Stimulated activated CD8-positive, alpha-beta memory T cell treated with anti-CD3 and anti-CD28 coated beads, Interleukin-4, amount 100 ng/mL, for 4 hours (primary cell): ENCODE data around the gene SLC30A1.
"Not testable (repeated sequence)": the region's sequence is repeated elsewhere in the genome, so short reads cannot be mapped to it uniquely, and the experiment has no call there.

Experiments
- DNase-seq, 2 donors: peaks; one replicate each; pipeline ENCODE4 v3.0.0-alpha.2; 2020; ENCODE audit warnings: low read depth in 2 of 2, low spot score in 1 of 2

The SLC30A1 gene

DNA sequence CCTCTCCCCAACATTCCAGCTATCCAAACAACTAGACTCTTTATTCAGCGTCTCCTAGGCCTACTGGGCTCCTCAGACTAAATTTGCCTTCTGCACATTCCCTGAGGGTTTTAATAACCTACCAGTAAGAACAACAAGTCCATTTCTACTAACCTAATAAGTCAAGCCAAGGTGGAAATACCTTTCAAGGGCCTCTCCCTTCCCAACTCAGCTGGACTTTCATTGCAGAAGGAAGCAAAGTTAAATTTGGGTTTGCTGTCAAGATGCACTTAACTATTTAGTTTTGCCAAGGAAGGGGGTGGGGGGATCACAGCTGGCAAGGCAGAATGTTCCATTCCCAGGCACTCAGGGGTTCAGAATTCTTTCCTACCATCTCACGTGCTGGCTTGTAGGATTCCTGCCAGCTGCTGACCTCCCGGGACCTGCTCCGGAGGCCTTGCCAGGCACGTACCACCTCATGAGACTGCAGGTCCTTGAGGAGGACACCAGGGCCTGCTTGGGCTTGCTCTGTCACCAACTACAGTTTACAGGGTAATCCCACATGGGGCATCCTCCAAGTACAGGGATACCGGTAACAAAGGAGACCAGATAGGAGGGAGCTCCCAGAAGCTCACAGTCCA, 29.8 kb downstream of the SLC30A1 start:
- DNase-seq: no peak

DNA sequence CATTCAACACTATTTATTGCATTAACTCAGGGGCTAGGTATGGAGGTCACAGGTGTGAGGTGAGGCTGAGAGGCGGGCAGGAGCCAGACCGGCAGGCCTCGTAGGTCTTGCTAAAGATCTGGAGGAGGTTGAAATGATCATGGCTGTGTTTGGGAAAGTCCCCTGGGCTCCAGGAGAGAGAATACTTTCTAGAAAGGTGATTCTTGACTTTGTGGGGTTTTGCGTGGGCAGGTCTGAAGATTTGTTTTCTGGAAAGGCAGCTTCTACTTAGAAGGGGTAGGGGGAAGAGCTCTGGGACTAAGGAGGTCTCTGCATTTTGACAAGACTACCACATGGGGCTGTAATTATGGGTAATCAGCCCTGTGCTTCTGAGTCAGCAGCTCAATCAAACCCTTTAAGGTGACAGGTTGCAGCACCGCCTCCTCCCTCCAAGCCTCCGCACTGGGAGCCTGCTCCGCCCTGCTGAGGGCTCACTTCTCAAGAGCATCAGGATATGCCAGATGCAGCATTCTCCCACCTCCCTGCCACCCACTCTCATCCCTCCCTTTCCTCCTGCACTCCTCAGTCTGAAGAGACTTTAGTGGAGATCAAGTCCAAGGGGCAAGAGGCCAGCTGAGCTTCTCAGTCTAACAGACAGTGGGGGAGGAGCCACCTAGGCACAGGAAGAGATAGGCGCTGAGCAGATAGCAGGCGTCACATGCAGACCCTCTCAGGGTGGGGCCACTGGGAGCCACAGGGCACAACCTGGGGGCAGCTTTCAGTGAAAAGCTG, 30.5 kb downstream of the SLC30A1 start:
- no peak for DNase-seq

DNA sequence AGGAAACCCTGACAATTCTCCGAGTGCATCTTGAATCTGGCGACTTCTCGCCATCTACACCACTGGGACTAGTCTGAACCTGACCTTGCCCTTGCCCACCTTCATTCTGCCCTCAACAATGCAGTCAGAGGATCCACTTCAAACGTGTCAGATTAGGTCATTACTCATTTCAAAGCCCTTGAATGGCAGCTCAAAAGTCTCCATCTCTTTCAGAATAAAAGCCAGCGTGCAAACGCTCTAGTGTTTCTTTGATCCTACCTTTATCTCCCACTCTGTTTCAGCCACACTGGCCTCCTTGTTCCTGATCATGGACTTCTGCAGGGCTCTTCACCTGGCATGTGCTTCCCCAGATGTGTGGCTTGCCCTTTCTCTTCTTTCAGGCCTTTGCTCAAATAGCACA, 31.3 kb downstream of the SLC30A1 start:
- no peak for DNase-seq

DNA sequence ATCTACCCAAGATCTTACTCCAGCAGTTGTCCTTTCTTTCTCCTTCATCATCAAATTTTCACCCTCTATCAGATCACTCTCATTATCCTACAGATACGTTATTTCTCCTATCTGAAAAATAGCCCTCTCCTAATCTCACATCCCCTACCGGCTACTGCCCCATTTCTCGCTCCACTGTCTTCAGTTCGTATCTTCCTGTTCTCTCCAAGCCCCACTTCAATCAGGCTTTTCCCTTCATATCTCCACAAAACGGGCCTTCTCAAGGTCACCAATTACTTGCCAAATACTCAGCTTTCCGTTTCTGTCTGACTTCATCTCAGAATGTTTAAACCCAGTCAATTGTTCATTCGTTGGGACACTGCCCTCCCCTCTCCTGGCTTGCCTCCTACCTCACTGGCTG, 32.4 kb downstream of the SLC30A1 start:
- no peak for DNase-seq

DNA sequence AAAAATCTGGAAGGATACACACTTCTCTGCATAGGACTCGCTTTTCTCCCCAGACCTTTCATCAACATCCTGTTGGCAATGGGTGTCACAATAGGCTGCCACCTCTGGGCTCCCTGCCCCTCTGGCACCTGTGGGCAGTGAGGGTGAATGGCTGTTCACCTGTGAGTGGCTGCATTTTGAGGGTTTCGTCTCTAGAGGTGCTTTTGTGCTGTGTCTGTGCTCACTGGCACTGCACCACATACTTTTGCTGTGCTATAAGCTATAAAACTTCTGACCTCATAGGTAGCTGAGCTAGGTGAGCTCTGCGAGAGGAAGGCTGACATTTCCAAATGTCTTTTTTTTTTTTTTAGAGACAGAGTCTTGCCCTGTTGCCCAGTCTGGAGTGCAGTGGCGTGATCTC, 35.9 kb downstream of the SLC30A1 start:
- DNase-seq: no peak

DNA sequence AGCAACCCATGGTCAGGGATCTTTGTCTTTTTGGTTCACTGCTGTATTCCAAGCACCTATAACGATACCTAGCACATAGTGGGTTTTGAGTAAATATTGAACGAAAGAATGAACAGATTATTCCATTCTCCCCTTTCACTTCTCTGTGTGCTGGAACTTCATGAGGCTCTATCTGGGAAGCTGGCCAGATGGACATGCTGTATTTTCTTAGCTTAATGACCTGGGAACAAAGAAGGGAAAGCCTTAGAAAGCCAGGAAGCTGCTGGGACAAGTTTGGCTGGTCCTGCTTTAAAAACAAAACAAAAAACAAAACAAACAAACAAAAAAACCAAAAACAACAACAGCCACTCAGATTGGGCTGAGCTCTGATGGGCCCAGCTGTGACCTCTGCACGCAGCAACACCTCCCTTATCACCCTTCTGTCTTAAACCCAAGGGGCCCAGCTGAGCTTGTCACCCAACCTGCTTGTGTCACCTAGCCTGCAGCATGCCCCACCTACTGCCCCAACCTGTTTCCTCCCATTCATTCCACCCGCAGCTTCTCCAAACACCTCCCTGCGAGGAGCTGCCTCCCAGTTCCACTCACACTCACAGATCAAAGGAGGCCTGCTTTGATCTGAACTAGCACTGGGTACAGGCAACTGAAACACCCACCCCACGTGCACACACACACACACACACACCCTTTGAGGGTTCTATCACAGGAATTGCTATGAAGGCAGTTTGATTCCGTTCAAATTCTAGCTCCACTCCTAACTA, 37.1 kb downstream of the SLC30A1 start:
- DNase-seq: no peak

DNA sequence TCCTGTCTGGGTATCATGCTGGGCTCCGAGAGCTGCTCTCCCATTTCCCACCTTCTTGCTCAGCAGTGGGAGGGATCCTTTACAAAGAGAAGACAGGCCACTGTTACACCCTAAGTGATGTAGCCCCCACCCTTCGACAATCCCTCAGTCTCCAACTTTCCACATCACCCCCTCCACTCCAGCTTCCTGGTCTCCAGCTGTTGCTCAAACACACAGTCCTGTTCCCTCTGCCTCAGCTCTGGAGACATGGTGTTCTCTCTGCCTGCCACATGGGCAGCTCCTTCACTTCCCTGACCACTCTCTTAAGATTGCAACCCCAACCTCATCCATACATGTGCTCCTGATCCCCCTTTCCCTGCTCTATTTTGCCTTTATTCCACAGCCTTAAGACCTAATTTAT, 37.7 kb downstream of the SLC30A1 start:
- no peak for DNase-seq

DNA sequence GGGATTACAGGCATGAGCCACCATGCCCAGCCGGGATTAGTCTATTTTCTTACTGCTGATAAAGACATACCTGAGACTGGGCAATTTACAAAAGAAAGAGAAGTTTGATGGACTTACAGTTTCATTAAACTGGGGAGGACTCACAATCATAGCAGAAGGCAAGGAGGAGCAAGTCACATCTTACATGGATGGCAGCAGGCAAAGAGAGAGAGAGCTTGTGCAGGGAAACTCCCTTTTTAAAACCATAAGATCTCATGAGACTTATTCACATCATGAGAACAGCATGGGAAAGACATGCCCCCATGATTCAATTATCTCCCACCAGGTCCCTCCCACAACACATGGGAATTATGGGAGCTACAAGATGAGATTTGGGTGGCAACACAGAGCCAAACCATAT, 38.1 kb downstream of the SLC30A1 start:
- not testable (repeated sequence) for DNase-seq

DNA sequence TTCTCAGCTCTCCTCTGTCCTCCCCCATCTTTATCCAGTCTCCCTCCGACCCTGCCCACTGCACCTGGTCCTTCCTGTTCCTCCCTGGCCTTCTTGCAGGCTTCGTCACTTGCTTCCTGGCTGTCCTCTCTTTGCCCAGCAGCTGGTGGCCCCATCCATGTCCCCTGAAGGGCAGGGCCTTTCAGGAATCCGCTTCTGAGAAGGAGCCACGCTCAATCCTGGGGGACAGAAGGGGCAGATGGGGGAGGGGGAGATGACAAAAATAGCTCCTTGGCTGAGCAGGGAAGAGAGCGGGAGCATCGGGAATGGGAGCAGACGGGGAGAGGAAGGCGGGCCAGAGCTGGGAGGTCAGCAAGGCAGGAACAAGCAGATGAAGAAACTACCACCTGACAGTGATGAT, 40.7 kb downstream of the SLC30A1 start:
- DNase-seq: no peak

DNA sequence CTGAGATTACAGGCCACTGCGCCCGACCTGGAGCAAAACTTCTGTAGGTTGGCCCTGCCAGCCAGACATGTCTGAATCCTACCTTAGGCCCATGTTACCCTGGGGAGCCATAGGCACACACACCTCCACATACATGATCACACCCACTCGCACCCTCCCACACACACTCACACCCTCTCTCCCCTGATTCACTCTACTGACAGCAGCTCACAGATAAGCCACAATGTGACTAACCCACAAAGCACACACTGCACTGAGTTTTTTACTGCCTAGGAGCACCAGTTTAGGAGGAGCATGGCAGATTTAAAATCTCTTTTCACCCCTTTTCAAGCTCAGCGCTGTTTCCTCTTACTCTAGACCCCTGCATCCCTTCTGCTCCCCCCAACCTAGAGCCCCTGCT, 41.7 kb downstream of the SLC30A1 start:
- no peak for DNase-seq

DNA sequence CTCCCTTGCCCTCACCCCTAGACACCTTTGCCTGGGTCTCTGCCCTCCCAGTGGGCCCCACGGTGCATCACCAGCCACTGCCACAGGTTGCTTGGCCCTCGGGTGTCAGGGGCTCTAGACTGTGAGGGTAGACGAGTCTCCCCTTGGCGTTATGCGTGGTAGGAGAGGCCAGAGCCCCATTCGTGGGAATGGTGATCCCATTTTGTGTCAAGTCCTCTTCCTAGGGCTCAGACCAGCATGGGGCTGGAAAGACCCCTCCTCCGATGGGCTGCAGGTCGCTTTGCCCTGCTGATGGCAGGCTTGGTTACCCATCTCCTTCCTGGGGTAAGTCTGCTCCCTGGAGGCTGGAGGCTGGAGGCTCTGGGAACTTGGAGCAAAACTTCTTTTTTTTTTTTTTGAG, 42.4 kb downstream of the SLC30A1 start:
- DNase-seq: no peak

DNA sequence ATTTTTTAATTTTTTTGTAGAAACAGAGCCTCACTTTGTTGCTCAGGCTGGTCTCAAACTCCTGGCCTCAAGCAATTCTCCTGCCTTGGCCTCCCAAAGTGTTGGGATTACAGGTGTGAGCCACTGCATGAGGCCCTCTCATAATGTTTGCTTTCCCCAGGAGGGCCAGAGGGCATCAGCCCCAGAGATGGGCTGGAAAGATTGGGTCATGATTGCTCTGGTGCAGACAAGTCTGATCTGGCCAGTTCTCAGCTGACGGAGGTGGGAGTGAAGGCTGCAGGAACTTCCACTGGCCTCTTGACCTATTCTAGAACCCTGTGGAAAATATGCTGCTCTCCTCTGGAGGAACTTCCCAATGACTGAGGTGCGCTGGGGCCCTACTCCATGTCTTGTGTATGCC, 43.6 kb downstream of the SLC30A1 start:
- DNase-seq: no peak

DNA sequence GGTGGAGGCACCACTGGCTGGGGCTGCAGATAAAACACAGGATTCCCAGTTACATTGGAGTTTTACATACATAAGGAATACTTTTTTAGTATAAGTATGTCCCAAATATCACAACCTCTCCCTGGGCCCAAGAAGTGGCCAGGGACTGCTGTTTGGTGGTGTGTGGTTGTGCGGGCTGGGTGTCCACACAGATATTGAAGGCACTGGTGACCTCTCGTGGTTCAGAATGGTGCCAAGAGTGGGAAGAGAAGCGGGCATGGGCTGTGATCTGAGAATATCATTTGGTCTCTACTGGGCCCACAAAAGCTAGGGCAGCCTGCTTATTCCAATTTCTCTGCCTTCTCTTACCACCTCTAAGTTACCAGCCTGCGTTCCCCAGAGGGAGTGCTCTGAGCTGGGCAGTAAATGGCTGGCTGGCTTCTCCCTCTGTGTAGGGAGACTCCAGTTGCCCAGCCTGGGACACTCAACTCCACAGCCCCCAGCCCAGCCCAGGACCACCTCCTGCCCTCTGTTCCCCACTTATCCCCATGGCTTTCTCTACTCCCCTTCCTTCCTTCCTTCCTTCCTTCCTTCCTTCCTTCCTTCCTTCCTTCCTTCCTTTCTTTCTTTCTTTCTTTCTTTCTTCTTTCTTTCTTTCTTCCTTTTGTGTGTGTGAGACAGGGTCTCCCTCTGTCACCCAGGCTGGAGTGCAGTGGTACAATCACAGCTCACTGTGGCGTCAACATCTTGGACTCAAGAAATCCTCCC, 44.2 kb downstream of the SLC30A1 start:
- no peak for DNase-seq

DNA sequence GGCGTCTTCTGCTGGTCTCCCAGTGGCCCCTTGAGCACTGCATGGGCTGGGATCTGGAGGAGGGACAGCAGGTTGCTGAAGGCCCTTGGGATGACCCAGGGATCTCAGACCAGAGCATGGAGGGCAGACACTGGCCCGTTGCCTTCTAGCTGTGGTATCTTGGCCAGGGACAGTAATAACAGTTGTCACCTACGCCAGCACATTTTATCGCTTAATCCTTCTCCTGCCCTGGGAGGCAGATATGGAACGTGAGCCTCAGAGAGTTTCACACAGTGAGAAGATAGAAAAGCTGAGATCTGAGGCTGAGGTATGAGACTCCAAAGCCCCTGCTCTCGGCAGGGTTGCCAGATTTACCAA, 46.9 kb downstream of the SLC30A1 start:
- no peak for DNase-seq

DNA sequence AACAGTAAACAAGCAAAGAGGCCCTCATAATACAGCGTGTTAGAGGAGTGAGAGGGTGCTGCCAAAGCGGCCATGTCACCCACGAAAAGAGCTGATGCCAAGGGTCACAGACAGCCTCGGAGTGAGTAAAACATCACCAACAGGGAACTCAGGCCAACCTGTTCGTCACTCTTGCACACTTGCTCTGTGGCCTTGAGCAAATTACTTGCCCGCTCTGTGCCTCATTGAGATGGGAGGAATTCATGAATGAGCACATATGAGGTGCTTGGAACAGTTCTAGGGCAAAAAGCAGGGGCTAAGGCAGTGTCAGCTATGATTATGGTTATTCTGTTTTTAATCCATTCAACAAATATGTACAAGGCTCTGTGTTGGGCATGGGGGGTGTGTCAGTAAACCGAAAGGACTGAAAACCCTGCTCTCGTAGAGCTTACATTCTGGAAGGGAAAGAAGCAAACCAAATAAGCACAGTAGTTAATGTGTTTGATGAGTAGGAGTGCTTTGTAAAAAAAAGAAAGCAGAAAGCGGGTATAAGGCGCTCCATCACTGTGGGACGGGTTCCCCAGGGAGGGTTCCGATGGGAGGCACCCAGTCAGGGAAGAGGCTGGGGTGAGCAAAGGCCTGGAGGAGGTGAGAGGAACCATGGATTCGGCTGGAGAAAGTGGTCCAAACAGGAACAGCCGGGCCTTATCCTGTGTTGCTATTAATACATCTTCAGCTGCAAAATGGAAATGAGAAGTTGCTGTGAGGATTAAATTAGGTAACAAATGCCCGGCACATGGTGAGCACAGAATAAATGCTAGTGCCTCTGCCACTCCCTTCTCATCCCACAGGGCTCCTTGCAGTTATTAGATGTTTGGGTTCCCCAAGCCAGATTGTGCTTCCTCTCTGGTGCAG, 47.5 kb downstream of the SLC30A1 start:
- no peak for DNase-seq

DNA sequence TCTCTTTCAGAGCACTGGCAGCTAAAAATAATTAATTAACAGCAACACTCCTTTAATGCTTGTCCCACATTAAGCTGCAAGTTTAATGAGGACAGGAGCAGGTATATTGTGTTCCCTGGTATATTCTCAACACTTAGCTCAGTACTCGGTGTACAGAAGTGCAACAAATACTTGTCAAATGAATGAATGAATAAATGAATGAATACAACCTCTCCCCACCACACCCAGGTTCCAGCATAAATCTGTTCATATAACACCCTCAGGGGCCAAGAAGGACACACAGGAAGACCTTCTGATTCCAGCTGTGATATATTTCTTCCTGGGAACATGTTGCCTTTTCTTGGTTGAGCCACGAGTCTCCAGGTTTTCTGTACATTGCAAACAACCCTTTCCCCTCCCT, 48.9 kb downstream of the SLC30A1 start:
- no peak for DNase-seq

DNA sequence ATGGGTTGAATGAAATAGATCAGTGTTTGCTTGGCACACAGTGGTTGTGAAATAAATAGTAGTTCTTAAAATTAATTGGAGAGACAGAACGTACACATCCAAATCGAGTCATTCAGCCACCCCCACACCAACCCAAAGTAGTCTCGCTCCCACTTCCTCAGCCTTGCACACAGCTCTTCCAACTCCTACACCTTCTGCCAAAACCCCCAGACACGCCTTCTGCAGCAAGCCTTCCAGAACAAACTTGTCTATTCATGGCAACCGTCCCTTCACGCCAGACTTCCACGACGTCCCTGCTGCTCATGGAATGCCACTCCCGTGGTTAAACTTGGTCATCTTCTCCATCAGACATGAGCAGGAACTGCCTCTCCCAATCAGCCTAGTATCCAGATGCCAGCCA, 49.5 kb downstream of the SLC30A1 start:
- DNase-seq: no peak

DNA sequence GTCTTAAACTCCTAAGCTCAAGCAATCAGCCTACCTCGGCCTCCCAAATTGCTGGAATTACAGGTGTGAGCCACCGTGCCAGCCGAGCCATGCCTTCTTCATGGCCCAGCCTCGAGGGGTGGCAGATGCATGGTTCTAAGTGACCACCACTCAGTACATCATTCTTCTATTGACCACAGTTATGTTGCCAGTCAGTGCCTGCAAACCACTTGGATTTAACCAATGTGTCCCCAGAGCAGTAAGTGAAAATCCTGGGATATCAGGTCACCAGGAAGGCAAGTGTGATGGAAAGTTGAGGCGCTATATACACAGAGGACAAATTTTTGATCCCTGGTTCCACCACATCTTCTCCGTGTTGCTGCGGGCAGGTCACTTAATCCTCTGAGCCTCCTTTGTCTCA, 50.0 kb downstream of the SLC30A1 start:
- no peak for DNase-seq

DNA sequence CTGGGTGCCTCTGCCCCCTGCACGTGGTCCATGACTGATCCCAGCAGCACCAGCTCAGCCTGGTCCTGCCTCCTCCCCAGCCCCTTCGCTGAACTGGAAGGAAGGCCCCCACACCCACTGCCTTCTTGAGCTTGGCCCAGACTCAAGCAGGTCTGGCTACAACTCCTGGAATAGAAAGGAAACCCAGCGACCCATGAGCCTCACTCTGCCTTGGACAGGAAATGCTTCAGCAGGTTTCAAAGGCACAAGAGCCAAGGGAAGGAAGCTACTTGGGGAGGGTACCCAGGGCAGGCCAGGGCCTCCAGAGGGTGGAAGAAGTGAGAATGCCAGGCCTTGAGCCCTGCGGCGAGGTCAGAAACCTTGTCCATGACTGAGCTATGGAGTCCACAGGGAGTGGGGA, 51.1 kb downstream of the SLC30A1 start:
- no peak for DNase-seq

DNA sequence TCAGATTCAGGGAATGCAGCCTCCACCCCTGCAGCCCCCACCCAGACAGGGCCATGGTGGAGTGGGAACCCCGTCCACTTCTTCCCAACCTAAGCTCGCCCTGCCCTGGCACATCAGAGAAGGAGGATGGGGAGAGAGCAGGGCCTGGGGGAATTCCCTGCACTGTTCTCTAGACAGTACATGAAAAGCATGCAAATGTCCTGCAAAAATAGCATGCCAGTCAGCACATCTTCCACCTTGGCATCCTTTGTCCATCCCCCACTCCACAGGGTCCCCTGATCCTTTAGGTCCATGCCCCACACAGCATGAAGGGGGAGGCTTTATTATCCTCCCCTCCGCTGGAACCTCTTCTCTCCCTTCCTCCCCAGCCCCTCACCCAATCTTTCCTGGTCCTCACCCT, 52.0 kb downstream of the SLC30A1 start:
- no peak for DNase-seq

DNA sequence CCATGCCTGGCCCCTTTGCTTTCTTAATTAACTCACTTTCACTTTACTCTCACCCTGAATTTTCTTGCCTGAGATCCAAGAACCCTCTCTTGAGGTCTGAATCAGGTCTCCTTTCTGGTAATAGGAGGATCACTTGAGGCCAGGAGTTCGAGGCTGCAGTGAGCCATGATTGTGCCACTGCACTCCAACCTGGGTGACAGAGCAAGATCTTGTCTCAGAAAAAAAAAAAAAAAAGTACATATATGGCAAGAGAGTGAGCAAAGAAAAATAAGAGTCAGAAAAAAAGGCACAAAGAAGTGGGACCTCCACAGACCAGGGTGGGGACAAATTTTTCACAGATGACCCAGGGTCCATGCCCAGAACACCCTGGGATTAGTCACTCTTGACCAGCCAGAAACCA, 52.9 kb downstream of the SLC30A1 start:
- DNase-seq: no peak
